OCI-LY1 (cell line): ENCODE data around the gene SBK2.

Experiments used
- H2AFZ ChIP-seq: fragments of 200-600 bp; sonication (generic), shearing (Covaris generic); 2 replicates; pipeline ENCODE4 v1.6.0; 2014; ENCODE audit warnings: antibody characterized with exemption, mild to moderate bottlenecking, low read length
- H3F3A ChIP-seq: fragments of 200-600 bp; sonication (generic), shearing (Covaris generic); 2 replicates; pipeline ENCODE4 v1.6.0; 2014; ENCODE audit warnings: mild to moderate bottlenecking, antibody characterized with exemption, low read length, moderate library complexity; ENCODE audit not compliant: insufficient read depth
- H3K27ac ChIP-seq: fragments of 200-600 bp; sonication (generic); 2 replicates; pipeline ENCODE4 v1.5.1; 2014; ENCODE audit warnings: low read length, mixed run types, mild to moderate bottlenecking, low read depth; ENCODE audit not compliant: poor library complexity, severe bottlenecking
- H3K27me3 ChIP-seq: fragments of 200-600 bp; sonication (generic); 2 replicates; pipeline ENCODE4 v1.6.0; 2014; ENCODE audit warnings: antibody characterized with exemption, mild to moderate bottlenecking, low read length, moderate library complexity; ENCODE audit not compliant: insufficient read depth
- H3K36me3 ChIP-seq: fragments of 200-600 bp; sonication (generic); 2 replicates; pipeline ENCODE4 v1.6.1; 2014; ENCODE audit warnings: mild to moderate bottlenecking, antibody characterized with exemption, low read length, moderate library complexity, mixed read lengths; ENCODE audit not compliant: insufficient read depth
- H3K4me1 ChIP-seq: fragments of 200-600 bp; sonication (generic); 2 replicates; pipeline ENCODE4 v1.5.1; 2014; ENCODE audit warnings: mild to moderate bottlenecking, low read length, moderate library complexity; ENCODE audit not compliant: insufficient read depth, severe bottlenecking
- H3K4me2 ChIP-seq: fragments of 200-600 bp; sonication (generic), shearing (Covaris generic); 2 replicates; pipeline ENCODE4 v1.6.1; 2014; ENCODE audit warnings: low read length
- H3K4me3 ChIP-seq: fragments of 200-600 bp; sonication (generic); 2 replicates; pipeline ENCODE4 v1.5.1; 2014; ENCODE audit warnings: low read length, low read depth, mild to moderate bottlenecking, mixed read lengths; ENCODE audit not compliant: poor library complexity, severe bottlenecking
- H3K79me2 ChIP-seq: fragments of 200-600 bp; shearing (Covaris generic); 2 replicates; pipeline ENCODE4 v1.6.1; 2016; ENCODE audit warnings: mixed run types, low read length, mixed read lengths; ENCODE audit not compliant: insufficient read depth
- H3K9ac ChIP-seq: fragments of 200-600 bp; sonication (generic), shearing (Covaris generic); 2 replicates; pipeline ENCODE4 v1.6.1; 2014; ENCODE audit warnings: mild to moderate bottlenecking, low read length, mixed read lengths
- H3K9me2 ChIP-seq: fragments of 200-600 bp; sonication (generic), shearing (Covaris generic); 2 replicates; pipeline ENCODE4 v1.6.1; 2014; ENCODE audit warnings: low read depth, mild to moderate bottlenecking, low read length, mixed read lengths
- H3K9me3 ChIP-seq: fragments of 200-600 bp; shearing (Covaris generic); 2 replicates; pipeline ENCODE4 v1.6.1; 2014; ENCODE audit warnings: low read length, mixed read lengths
- H4K20me1 ChIP-seq: fragments of 200-600 bp; sonication (generic), shearing (Covaris generic); 2 replicates; pipeline ENCODE4 v1.6.0; 2016; ENCODE audit warnings: mild to moderate bottlenecking, low read length; ENCODE audit not compliant: insufficient read depth
- CTCF ChIP-seq: fragments of 200-600 bp; sonication (generic), shearing (Covaris generic); IDR thresholded peaks from 2 replicates; pipeline ENCODE4 v1.5.1; 2017; ENCODE audit warnings: mild to moderate bottlenecking, antibody characterized with exemption, low read length, moderate library complexity, mixed read lengths
- EZH2 ChIP-seq: fragments of 200-600 bp; sonication (generic), shearing (Covaris generic); IDR thresholded peaks from 2 replicates; pipeline ENCODE4 v1.8.0; 2017; ENCODE audit warnings: borderline replicate concordance, mixed run types, mild to moderate bottlenecking, antibody characterized with exemption, low read length, moderate library complexity, mixed read lengths

Gene SBK2

DNA sequence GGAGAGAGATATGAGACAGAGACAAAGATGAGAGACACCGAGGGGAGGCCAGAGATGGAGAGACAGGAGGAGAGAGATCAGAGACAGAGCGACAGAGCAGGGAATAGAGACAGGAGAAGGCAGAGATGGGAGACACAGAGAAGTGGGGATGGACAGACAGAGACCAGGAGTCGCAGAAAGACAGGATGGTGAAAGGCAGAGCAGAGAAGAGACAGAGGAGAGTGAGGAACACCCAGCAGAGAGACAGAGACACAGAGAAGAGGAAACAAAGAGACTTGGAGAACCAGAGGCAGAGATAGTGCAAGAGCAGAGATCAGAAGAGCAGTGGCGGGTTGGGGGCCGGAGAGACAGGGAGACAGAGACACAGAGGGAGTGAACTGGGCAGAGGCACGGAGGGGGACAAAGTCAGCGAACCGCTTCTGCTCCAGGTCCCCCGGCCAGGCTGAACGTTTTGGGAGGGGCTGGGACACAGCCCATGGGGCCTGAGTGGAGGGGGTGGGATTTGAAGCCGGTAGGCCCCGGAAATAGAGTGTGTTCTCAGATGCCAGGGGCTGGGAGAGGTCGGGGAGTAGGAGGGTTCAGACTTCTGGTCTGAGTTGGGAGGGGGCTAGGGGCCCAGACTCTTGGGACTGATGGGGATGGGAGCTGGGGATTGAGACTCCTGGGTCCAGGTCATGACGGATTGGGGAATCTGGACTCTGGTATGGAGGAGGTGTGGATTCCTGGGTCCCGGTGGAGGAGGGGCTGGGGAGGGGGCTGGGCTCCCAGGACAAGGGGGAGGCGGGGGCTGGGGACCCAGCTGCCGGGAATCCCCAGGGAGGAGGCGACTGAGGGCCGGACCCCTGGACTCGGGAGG, 43.1 kb upstream of the SBK2 start:
- H2AFZ ChIP-seq: no peak overlapping the region

GRCh38 chr19:55578761-55579747, 42.1 kb upstream of the SBK2 start:
- Histone ChIP-seq H3K4me2 (peak overlapping the region; percentile 86), H3K9me3 (no peaks in the 10 kb centered on the region), H3K27me3 (no peaks in the 10 kb centered on the region), H2AFZ (no peak overlapping the region), H3K27ac (peak overlapping the region; percentile 29), H4K20me1 (no peaks in the 10 kb centered on the region), H3K4me3 (peak overlapping the region; percentile 73), H3K36me3 (peaks cover 11% of the 10 kb centered on the region), H3K4me1 (peaks cover 15% of the 10 kb centered on the region), H3K9me2 (no peaks in the 10 kb centered on the region), H3F3A (no peaks in the 10 kb centered on the region), H3K9ac (peak overlapping the region; percentile 78; the same call in 1 of the 2 replicates), H3K79me2 (no peaks in the 10 kb centered on the region)
- TF ChIP-seq EZH2 (no peak), CTCF (no peak)

More for the DNA sequence above, 43.1 kb upstream of the SBK2 start:
- Histone ChIP-seq H3K9me3 (no peaks in the 10 kb centered on the region), H3F3A (no peaks in the 10 kb centered on the region), H4K20me1 (no peaks in the 10 kb centered on the region), H3K79me2 (no peaks in the 10 kb centered on the region), H3K36me3 (peaks cover 11% of the 10 kb centered on the region), H3K4me2 (peak overlapping the region; percentile 86), H3K4me3 (peak overlapping the region; percentile 73), H3K4me1 (peaks cover 15% of the 10 kb centered on the region), H3K27me3 (no peaks in the 10 kb centered on the region; the same call in 1 of the 2 replicates), H3K9me2 (no peaks in the 10 kb centered on the region), H3K27ac (peak overlapping the region; percentile 29), H3K9ac (peak overlapping the region; percentile 78)
- TF ChIP-seq EZH2 (no peak), CTCF (no peak)

- Histone ChIP-seq H3K9me3 (no peaks in the 10 kb centered on the region), H2AFZ (no peak overlapping the region), H3K9me2 (no peaks in the 10 kb centered on the region), H3K4me1 (peaks cover 15% of the 10 kb centered on the region), H3K9ac (no peak overlapping the region), H3K79me2 (no peaks in the 10 kb centered on the region), H3K36me3 (peaks cover 11% of the 10 kb centered on the region), H3K4me3 (no peak overlapping the region), H4K20me1 (no peaks in the 10 kb centered on the region), H3K4me2 (no peak overlapping the region), H3F3A (no peaks in the 10 kb centered on the region), H3K27me3 (no peaks in the 10 kb centered on the region), H3K27ac (no peak overlapping the region)
- TF ChIP-seq EZH2 (no peak), CTCF (no peak)
Measured at GRCh38 chr19:55578031-55578760, 41.3 kb upstream of the SBK2 start.
